GM23338 (cell line): ENCODE data around the gene CENPH. TPM values are rescaled to one million over a fixed set of nuclear protein-coding genes. Genes with fewer than 3 reads are reported as not detected.

Experiments
- ATAC-seq: fragments of 200-7000 bp; cut with Tn5 transposase; 3 replicates; pipeline ENCODE4 v1.9.1; 2020
- DNase-seq: peaks from one replicate; pipeline ENCODE4 v3.0.0-alpha.2; 2015; ENCODE audit warnings: low spot score
- H2AFZ ChIP-seq: fragments of 200-600 bp; sonication (generic); 2 replicates; pipeline ENCODE4 v1.8.0; 2016; ENCODE audit warnings: antibody characterized with exemption, mild to moderate bottlenecking, moderate library complexity
- H3F3A ChIP-seq: fragments of 200-600 bp; sonication (generic); replicated peaks from 2 replicates; pipeline ENCODE4 v1.8.0; 2017; ENCODE audit warnings: antibody characterized with exemption, mixed run types, low read depth
- H3K27ac ChIP-seq: fragments of 200-600 bp; sonication (generic); 2 replicates; pipeline ENCODE4 v1.6.1; 2016; ENCODE audit warnings: low read depth
- H3K27me3 ChIP-seq: fragments of 200-600 bp; sonication (generic); 2 replicates; pipeline ENCODE4 v1.8.0; 2016; ENCODE audit warnings: mild to moderate bottlenecking, mixed run types, moderate library complexity; ENCODE audit not compliant: insufficient read depth
- H3K36me3 ChIP-seq: fragments of 200-600 bp; sonication (generic); 2 replicates; pipeline ENCODE4 v1.8.0; 2016; ENCODE audit warnings: mild to moderate bottlenecking; ENCODE audit not compliant: insufficient read depth
- H3K4me1 ChIP-seq: fragments of 200-600 bp; sonication (generic); 2 replicates; pipeline ENCODE4 v1.8.0; 2016; ENCODE audit warnings: mild to moderate bottlenecking, moderate library complexity; ENCODE audit not compliant: insufficient read depth
- H3K4me2 ChIP-seq: fragments of 200-600 bp; sonication (generic); 2 replicates; pipeline ENCODE4 v1.7.1; 2017; ENCODE audit warnings: mixed run types
- H3K4me3 ChIP-seq: fragments of 200-600 bp; sonication (generic); 2 replicates; pipeline ENCODE4 v1.6.1; 2016; ENCODE audit warnings: mixed run types
- H3K79me2 ChIP-seq: fragments of 200-600 bp; sonication (generic); replicated peaks from 2 replicates; pipeline ENCODE4 v1.8.0; 2017; ENCODE audit warnings: mild to moderate bottlenecking; ENCODE audit not compliant: insufficient read depth
- H3K9me2 ChIP-seq: fragments of 200-600 bp; sonication (generic); 2 replicates; pipeline ENCODE4 v1.8.0; 2017; ENCODE audit not compliant: insufficient read depth
- H4K20me1 ChIP-seq: fragments of 200-600 bp; sonication (generic); replicated peaks from 2 replicates; pipeline ENCODE4 v1.8.0; 2017; ENCODE audit warnings: mild to moderate bottlenecking; ENCODE audit not compliant: insufficient read depth
- H3K27ac Mint-ChIP-seq: 2 replicates; pipeline ENCODE4 v1.8.0; 2020; ENCODE audit warnings: inconsistent platforms, mild to moderate bottlenecking, moderate library complexity, mixed read lengths
- H3K27me3 Mint-ChIP-seq: 3 replicates; pipeline ENCODE4 v1.8.0; 2022; ENCODE audit warnings: low read depth, mild to moderate bottlenecking, moderate library complexity, mixed read lengths, inconsistent platforms; ENCODE audit not compliant: insufficient read depth, poor library complexity
- H3K36me3 Mint-ChIP-seq: 3 replicates; pipeline ENCODE4 v1.8.0; 2021; ENCODE audit warnings: low read depth, mild to moderate bottlenecking, inconsistent platforms, moderate library complexity, mixed read lengths
- H3K4me1 Mint-ChIP-seq: 3 replicates; pipeline ENCODE4 v1.8.0; 2020; ENCODE audit warnings: mild to moderate bottlenecking, inconsistent platforms, mixed read lengths
- H3K4me3 Mint-ChIP-seq: 3 replicates; pipeline ENCODE4 v1.8.0; 2021; ENCODE audit warnings: moderate library complexity, mild to moderate bottlenecking, inconsistent platforms, mixed read lengths
- H3K9me3 Mint-ChIP-seq: 3 replicates; pipeline ENCODE4 v1.8.0; 2020; ENCODE audit warnings: moderate library complexity, mild to moderate bottlenecking, inconsistent platforms, mixed read lengths
- CREB1 ChIP-seq: fragments of 250-450 bp; sonication (Bioruptor Pico); IDR thresholded peaks from 2 replicates; pipeline ENCODE4 v1.5.0; 2020; ENCODE audit warnings: low read depth, mild to moderate bottlenecking, moderate library complexity
- ETS1 ChIP-seq: IDR thresholded peaks from 2 replicates; pipeline ENCODE4 v1.6.1; 2016; ENCODE audit warnings: antibody characterized with exemption
- EZH2 ChIP-seq: fragments of 200-600 bp; sonication (generic); IDR thresholded peaks from one replicate; pipeline ENCODE4 v1.8.0; 2017; ENCODE audit warnings: antibody characterized with exemption, mild to moderate bottlenecking, low read depth; ENCODE audit not compliant: unreplicated experiment
- EZH2phosphoT487 ChIP-seq: fragments of 200-600 bp; sonication (generic); IDR thresholded peaks from one replicate; pipeline ENCODE4 v1.8.1; 2018; ENCODE audit warnings: antibody characterized with exemption; ENCODE audit not compliant: unreplicated experiment
- NANOG ChIP-seq: IDR thresholded peaks from 2 replicates; pipeline ENCODE4 v1.6.1; 2016; ENCODE audit warnings: antibody characterized with exemption, borderline replicate concordance
- POLR2AphosphoS5 ChIP-seq: IDR thresholded peaks from 2 replicates; pipeline ENCODE4 v1.6.1; 2016; ENCODE audit warnings: antibody characterized with exemption, low read depth
- REST ChIP-seq: IDR thresholded peaks from one replicate; pipeline ENCODE4 v1.6.1; 2018; ENCODE audit warnings: antibody characterized with exemption; ENCODE audit not compliant: unreplicated experiment
- STAT1 ChIP-seq: IDR thresholded peaks from one replicate; pipeline ENCODE4 v1.6.1; 2016; ENCODE audit warnings: antibody characterized with exemption; ENCODE audit not compliant: unreplicated experiment
- ZNF114 ChIP-seq: fragments of 250-450 bp; sonication (Bioruptor Pico); IDR thresholded peaks from 2 replicates; pipeline ENCODE4 v1.5.0; 2020; ENCODE audit warnings: mild to moderate bottlenecking, moderate library complexity
- polyA plus RNA-seq: library from polyadenylated mRNA; unstranded; fragments of >200 nt; fragmentation: Nextera tagmentation; extraction: Ambion mirVana; gene quantifications from 2 replicates; pipeline ENCODE4 v1.2.1, GENCODE V29; 2016
- total RNA-seq: library from RNA; depleted of rRNA; stranded (reverse); fragments of >200 nt; shearing (Covaris generic); gene quantifications from 2 replicates; pipeline ENCODE4 v1.2.3, GENCODE V29; 2014
- TF ChIP-seq, protein P1 (sequence below), 2 experiments: fragments of 200-600 bp in 1 of 2; sonication (generic) in 1 of 2; conservative IDR thresholded peaks; 2 replicates each; pipeline versions ENCODE4 v1.5.1 to v1.6.1; 2016 to 2017; ENCODE audit warnings: antibody characterized with exemption in 2 of 2, low read depth in 2 of 2, mild to moderate bottlenecking in 2 of 2, moderate library complexity in 1 of 2

The CENPH gene
- total and polyA plus RNA-seq, 2 experiments from 2014 or later: 99.4 to 107 TPM

- ATAC-seq (no peak), DNase-seq (no peak)
- Histone ChIP-seq H3K36me3 (peaks cover 37% of the 10 kb centered on the region), H3K27me3 (no peaks in the 10 kb centered on the region), H3K4me1 (no peaks in the 10 kb centered on the region), H4K20me1 (peaks cover 7% of the 10 kb centered on the region; the same call in 1 of the 2 replicates), H3K4me2 (no peak overlapping the region), H3K9me2 (no peaks in the 10 kb centered on the region), H3K4me3 (no peak overlapping the region), H3K79me2 (no peaks in the 10 kb centered on the region), H2AFZ (no peak overlapping the region), H3K27ac (no peak overlapping the region), H3F3A (no peaks in the 10 kb centered on the region)
- H3K4me3 Mint-ChIP-seq: no peak overlapping the region
- TF ChIP-seq STAT1: no peak
- no peak overlapping the region for H3K27ac Mint-ChIP-seq
- H3K27me3 Mint-ChIP-seq: peaks cover 1% of the 10 kb centered on the region
- H3K36me3 Mint-ChIP-seq: peaks cover 76% of the 10 kb centered on the region
- no peaks in the 10 kb centered on the region for H3K4me1 Mint-ChIP-seq
- H3K9me3 Mint-ChIP-seq: no peaks in the 10 kb centered on the region
These were observed 13.1 kb downstream of the CENPH start for GRCh38 chr5:69202497-69202896.

DNA sequence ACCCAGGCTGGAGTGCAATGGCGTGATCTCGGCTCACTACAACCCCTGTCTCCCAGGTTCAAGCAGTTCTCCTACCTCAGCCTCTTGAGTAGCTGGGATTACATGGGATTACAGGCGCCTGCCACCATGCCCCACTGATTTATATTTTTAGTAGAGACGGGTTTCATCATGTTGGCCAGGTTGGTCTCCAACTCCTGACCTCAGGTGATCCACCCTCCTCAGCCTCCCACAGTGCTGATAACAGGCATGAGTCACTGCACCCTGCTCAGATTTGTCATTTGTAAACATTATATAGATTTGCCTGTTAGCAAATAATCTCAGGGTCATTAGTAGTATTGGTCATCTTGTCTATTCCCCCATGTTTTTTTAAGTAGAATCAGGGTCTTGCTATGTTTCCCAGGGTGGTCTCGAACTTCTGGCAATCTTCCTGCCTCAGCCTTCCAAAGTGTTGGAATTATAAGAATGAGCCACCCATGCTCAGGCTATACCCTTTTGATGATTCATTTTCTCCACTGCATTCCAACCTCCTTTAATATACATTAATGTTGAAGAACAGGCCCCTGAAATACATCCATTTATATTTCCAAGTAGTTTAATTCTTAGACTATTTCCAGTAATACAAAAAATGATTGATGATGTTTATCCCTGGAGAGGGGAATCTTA, 17.3 kb downstream of the CENPH start:
- peaks cover 5% of the 10 kb centered on the region for H3K27me3 Mint-ChIP-seq
- Histone ChIP-seq H3K27me3 (no peaks in the 10 kb centered on the region), H3K36me3 (peaks cover 11% of the 10 kb centered on the region), H3K9me2 (no peaks in the 10 kb centered on the region), H3K27ac (no peak overlapping the region), H3K4me1 (no peaks in the 10 kb centered on the region), H3K4me3 (no peak overlapping the region), H3F3A (no peaks in the 10 kb centered on the region), H3K79me2 (no peaks in the 10 kb centered on the region), H4K20me1 (0 out of 2 replicates have a peak, but pooled peaks cover under 1% of the 10 kb centered on the region), H3K4me2 (no peak overlapping the region), H2AFZ (no peak overlapping the region)
- DNase-seq: no peak
- H3K27ac Mint-ChIP-seq: no peak overlapping the region
- H3K4me3 Mint-ChIP-seq: no peak overlapping the region
- H3K4me1 Mint-ChIP-seq: no peaks in the 10 kb centered on the region
- H3K9me3 Mint-ChIP-seq: no peaks in the 10 kb centered on the region
- no peak for ATAC-seq
- peaks cover 72% of the 10 kb centered on the region for H3K36me3 Mint-ChIP-seq
- TF ChIP-seq EZH2 (no peak), EZH2phosphoT487 (no peak), ZNF114 (CRISPR knock-in tag) (no peak), POLR2AphosphoS5 (no peak), ETS1 (no peak), CREB1 (CRISPR knock-in tag) (no peak), STAT1 (no peak), REST (no peak), NANOG (no peak)
- TF ChIP-seq, protein P1, sequence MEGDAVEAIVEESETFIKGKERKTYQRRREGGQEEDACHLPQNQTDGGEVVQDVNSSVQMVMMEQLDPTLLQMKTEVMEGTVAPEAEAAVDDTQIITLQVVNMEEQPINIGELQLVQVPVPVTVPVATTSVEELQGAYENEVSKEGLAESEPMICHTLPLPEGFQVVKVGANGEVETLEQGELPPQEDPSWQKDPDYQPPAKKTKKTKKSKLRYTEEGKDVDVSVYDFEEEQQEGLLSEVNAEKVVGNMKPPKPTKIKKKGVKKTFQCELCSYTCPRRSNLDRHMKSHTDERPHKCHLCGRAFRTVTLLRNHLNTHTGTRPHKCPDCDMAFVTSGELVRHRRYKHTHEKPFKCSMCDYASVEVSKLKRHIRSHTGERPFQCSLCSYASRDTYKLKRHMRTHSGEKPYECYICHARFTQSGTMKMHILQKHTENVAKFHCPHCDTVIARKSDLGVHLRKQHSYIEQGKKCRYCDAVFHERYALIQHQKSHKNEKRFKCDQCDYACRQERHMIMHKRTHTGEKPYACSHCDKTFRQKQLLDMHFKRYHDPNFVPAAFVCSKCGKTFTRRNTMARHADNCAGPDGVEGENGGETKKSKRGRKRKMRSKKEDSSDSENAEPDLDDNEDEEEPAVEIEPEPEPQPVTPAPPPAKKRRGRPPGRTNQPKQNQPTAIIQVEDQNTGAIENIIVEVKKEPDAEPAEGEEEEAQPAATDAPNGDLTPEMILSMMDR (conservative IDR thresholded peaks at IDR 0.05; ENCODE audit: low read depth in 2 of 2): no peak
